HG02938 (cell line): ENCODE results near the gene ANKRD2.

Experiments
- ATAC-seq: cut with Tn5 transposase; IDR thresholded peaks from one replicate; pipeline ENCODE4 v1.9.1; 2021; ENCODE audit warnings: mild to moderate bottlenecking, moderate library complexity; ENCODE audit not compliant: unreplicated experiment

Gene ANKRD2

DNA sequence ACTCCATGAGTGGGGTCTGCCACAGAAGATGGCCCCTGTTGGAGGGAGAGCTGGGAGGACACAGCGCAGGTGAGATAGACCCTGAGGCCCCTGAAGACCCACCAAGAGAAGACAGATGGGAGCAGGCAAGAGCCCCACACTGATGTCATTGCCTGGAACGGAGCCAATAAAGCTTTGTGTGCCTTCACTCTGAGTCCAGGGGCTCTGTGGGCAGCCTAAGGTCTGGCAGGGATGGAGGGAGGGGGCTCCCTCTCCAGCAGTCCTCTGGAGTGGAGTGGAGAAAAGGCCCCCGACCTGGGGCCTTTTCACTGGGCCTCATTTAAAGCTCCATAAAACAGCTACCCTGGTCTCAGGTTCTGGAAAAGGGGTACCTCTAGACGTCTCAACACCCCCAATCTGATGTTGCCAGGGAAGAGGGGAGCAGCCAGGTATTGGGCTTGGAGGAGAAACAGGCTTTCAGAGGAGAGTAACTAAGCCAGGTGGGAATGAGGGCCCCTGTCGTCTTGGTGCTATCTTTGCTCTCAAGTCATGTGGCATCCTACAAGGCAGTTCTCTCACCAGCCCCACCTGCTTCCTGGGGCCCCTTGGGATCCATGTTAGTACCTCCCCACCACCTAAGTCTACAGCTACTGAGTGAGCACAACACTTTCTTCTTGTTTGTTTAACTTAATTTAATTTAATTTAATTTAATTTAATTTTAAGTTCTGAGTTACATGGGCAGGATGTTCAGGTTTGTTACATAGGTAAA lies 18.3 kb downstream of the ANKRD2 start:
- ATAC-seq: no peak

DNA sequence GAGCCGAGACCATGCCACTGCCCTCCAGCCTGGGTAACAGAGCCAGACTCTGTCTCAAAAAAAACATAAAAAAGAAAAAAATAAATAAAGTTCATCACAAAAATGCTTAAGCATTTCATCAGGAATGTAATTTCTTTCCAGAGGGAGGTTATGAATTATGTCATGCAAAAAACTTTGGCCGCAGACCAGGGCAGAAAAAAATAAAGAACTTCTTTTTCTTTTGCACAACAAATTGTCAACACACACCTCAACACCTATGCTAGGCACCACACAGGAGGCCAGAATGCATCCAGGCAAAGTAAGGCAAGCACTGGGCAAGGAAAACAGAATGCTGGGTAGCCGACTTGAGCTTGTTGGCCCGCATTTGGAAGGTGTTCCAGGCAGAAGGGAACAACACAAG lies 20.8 kb downstream of the ANKRD2 start:
- no peak for ATAC-seq

DNA sequence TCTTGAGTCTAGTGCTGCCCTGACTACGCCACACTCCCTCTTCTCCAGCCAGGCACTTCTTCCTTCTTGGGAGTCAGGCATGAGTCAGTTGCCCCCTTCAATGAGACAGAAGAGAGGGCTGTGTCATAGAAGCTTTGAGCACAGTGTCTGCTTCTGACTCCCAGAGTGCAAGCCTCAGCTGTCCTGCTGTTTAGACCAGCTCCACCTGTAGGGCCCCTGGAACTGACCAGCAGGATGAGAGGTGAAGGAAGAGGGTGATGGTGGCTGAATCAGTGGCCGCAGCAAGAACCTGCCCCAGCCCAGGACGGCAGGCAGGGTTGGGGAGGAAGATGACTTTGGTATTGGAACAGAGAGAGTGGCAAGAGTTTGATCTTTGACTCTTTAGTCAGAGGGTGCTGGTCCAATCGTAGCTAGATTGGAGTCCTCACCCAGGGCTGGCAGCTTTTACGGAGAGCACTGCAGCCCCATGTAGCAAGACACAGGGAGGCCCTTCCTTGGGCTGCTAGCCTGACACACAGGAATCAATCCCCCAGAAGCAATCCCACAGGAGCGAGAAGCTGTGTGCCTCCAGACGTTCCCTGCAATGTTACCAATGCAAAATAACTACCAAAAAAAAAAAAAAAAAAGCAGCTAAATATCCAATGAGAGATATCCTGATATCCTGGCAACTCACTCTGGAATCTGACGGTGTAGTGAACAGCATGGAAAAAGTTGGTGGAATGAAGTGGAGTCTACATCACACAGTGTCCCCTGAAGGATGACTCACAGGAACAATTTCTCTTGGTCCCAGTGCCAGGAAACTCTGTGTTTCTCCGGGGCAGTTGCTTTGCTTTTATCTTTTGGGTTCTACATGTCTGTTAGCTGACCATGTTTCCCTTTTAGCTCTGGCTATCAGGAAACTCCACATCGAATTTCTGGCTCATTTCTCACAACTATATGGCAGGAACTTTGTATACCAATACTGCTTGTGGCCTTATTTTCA lies 23.8 kb downstream of the ANKRD2 start:
- no peak for ATAC-seq

DNA sequence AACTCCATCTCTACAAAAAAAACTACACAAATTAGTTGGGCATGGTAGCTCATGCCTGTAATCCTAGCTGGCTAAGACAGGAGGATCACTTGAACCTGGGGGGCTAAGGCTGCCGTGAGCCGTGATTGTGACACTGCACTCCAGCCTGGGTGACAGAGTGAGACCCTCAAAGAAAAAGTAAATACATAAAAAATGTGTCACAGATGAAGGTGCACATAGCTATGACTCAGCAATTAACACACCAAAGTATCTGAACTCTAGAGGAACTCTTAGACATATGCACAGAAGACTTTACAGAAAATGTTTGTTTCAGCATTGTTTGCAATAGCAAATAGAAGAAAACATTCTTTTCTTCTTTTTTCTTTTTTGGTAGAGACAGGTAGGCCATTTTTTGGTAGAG lies 25.2 kb downstream of the ANKRD2 start:
- no peak for ATAC-seq

DNA sequence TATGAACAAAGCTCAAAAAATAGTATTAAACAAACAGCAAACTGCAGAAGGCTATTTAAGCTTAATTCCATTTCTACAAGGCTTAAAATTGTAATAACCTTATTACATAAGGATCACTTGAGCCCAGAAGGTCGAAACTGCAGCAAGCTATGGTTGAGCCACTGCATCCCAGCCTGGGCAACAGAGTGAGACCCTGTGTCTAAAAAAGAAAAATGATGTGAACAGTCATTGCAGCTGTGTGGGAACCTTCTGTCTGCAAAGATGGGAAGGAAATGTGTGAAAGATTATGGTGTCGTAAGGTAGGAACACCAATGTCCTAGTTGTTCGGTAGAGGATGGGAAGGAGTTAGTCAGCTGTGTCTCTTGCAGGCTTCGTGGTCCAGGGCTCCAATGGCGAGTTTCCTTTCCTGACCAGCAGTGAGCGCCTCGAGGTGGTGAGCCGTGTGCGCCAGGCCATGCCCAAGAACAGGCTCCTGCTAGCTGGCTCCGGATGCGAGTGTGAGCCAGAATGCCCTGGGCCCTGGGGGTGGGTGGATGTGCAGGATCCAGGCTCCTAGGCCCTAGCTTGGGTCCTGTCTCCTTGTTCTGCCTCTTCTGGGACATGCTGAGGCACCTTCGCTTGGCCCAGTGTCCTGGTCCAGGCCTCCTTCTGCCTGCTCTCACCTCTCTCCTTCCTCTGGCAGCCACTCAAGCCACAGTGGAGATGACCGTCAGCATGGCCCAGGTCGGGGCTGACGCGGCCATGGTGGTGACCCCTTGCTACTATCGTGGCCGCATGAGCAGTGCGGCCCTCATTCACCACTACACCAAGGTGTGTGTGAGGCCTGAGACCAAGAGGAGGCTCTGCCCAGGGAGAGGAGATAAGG lies 26.1 kb downstream of the ANKRD2 start:
- ATAC-seq: no peak

DNA sequence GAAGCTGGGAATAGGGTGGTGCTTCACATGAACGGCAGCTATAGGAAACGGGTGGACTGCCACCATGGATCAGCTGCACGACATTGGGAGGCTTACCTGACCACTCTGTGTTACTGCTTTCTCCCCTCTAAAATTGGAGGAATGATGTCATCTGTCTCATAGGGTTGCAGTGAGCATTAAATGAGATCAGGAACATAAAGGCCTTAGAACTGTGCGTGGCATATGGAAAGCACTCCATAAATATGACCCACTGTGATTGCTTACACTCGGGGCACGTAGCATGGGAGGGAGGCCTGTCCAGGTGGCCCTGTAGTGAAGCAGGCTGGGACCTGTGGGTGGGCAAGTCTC lies 26.7 kb downstream of the ANKRD2 start:
- ATAC-seq: no peak

DNA sequence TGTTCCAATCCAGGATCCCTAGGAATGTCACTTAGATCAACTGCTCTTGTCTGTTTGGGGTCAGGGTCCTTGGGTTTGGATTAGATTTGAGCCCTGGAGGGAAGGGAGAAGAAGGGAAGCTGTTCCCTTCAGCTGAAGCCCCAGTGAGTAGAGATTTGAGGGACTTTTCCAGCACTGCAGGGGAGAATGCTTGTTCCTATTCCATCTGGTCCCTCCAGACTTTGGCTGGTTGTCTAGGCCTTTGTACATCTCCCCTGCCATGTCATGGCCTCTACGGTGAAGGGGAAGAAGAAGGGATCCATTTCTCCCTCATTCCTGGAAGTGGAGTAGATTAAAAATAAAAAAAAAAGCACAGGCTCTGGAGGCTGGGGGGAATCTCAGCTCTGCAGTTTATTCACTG lies 28.0 kb downstream of the ANKRD2 start:
- ATAC-seq: no peak

DNA sequence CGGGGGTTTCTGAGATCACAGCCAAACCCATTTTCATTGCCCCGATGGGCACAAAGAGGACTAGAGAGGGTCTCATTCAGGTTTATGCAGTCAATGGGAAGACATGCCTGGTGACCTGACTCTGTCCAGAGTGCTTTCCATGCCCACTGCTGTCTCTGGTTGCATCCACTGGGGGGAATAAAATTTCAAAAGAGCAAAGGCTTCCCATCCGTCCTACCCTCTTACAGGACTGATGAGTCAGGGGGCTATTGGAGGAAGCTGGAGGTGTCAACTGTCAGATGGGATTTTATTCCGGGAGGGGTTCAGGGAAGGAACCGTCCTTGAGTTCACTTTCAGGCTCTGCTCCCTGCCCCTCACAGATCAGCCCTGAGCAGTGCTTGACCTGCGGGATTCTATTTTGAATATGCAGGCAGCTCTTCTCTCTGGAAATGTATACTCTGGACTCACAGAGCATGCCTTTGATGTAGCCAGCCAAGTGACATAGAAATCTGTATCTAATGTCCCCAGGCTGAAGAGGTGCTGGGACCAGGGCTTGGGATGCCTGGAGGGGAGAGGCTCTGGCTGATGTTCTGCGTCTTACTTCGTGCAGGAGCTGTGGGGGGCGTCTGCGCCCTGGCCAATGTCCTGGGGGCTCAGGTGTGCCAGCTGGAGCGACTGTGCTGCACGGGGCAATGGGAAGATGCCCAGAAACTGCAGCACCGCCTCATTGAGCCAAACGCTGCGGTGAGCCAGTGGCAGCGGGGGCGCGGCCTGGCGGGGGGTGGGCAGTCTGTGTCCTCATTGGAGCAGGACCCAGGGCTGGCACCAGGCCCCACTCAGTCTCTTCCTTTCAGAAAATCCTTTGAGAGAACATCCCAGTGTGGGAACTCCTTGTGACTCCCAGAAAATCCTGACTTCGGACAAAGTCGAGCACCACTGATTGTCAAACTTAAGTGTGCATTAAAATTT lies 29.0 kb downstream of the ANKRD2 start:
- ATAC-seq: no peak

DNA sequence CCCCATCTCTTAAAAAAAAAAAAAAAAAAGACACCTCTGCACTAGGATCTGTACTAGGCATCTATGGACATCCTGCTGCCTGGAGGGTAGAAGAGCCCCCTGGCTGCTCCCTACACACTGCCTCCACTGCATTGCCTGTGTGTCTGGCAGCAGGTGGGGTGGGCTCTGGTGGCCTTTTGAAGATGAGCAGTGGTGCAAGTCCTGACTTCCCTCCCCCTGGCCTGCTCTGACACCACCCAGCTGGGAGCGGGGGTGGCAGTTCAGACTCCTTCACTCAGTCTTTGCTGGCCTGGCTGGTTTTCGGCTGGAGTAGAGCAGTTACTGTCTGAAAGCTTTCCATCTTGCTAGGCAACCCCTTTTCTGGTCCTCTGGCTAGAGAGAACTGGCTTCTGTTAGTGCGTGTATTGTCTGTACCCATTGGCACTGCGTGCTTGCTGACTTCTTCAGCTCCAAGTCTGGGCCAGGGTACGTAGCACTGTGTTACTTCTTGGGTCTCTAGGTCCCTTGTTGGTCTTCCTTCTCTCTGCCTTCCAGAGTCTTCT lies 34.6 kb downstream of the ANKRD2 start:
- no peak for ATAC-seq

DNA sequence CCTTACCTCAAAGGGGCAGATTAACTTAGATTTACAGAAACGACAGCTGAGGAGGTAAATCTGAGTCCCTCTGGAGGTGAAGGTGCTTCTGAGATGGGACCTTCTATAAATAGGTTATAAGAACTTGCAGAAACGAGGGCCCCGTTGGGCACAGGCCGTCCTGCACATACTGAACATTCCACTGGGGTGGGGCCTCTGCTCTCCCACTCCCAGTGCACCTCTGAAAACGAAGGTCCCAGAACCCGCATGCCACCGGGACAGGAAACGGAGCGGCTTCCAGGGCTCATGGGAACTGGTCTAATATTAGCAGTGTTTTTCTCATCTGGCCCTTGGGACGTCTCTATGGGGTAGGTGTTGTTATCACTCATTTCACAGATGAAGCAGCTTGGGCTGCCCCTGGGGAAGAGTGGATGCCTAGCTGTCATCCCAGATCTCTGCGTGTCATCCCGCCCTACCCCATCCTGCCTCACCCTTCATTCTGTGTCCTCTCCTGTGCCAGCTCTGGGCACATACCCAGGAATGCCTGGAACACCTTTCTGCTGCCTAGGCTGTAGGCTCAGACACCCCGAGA lies 36.5 kb downstream of the ANKRD2 start:
- ATAC-seq: no peak

DNA sequence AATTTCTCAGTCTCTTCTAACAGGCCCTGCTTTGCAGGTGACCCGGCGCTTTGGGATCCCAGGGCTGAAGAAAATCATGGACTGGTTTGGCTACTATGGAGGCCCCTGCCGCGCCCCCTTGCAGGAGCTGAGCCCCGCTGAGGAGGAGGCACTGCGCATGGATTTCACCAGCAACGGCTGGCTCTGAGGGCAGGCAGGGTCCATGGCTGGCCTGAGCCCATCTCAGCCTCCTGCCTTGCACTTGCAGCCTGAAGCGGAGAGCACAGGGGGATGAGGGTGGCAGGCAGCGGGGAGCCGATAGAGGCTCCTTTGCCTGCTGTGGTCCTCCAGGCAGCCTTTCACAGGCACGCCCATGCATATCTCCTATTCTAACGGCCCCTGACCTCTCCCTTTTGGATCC lies 38.9 kb downstream of the ANKRD2 start:
- no peak for ATAC-seq

DNA sequence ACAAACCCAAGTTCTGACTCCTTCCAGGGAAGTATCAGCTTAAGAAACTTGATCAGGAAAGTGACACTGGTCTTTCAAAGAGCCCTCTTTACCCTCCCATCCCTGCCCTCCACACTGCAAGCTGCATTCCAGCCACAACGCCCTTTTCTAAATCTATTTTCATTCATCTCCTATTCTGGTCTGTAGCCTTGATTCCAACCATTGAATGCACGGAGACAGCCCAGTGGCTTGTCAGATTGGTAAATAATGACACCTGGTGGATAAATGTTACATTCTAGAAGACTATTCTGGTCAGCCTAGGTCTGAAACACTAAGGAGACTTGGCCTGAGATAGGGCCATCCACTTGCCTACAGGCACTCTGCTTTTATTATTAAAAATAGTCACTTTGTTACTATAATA lies 39.8 kb downstream of the ANKRD2 start:
- ATAC-seq: no peak

DNA sequence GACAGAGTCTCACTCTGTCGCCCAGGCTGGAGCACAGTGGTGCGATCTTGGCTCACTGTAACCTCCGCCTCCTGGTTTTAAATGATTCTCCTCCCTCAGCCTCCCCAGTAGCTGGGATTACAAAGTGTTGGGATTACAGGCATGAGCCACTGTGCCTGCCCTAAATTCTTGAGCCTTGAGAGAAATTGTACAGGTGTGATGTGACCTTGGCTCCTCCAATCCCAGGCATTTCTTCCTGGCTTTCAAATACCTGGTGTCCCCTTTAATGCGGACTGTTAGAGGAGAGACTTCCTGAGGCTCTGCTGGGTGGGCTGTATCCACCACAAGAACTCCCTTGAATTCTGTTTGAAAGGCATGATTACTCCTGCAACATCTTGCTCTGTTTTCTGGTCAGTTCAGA lies 45.7 kb downstream of the ANKRD2 start:
- no peak for ATAC-seq

DNA sequence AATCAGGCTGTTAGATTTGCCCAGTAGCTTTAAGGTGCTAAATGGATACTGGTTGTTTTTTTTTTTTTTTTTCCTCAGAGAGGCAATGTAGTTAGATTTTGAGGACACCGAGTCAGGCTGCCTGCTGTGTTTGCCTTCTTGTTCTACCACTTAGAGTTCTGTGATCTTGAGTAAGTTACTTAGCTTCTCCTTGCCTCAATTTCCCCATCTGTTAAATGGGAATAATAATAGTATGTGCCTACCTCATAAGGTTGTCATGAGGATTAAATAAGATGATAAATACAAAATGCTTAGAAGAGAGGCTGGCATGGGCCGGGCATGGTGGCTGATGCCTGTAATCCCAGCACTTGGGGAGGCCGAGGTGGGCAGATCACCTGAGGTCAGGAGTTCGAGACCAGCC lies 46.2 kb downstream of the ANKRD2 start:
- no peak for ATAC-seq

DNA sequence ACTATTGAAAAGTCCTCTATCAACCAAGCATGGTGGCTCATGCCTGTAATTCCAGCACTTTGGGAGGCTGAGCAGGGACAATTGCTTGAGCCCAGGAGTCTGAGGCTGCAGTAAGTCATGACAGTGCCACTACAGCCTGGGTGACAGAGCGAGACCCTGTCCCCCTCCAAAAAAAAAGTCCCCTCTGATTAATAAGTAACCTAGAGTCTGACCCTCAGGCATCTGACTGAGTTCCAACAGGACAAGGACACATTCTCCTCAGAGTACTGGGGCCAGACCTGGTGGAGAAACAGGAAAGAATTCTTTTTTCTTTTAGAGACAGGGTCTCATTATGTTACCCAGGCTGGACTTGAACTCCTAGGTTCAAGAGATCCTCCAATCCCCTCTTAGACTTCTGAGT lies 50.7 kb downstream of the ANKRD2 start:
- no peak for ATAC-seq

DNA sequence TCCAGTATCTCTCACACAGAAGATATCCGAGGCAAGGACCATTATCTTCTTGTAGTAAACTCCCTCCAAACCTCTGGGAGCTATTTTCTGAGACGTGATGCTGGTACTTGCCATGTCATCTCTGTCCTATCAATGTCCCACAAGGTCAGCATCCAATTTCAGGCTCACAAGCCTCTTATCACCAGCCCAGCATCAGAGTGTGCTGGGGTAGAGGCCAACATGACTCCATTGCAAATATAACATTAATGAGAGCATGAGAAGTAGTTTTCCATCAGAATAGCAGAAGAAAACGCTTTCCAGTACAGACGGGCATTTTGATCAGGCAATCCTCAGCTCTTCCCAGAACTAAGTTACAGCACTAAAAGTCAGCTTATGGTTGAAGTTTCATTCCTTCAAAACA lies 55.2 kb downstream of the ANKRD2 start:
- no peak for ATAC-seq

DNA sequence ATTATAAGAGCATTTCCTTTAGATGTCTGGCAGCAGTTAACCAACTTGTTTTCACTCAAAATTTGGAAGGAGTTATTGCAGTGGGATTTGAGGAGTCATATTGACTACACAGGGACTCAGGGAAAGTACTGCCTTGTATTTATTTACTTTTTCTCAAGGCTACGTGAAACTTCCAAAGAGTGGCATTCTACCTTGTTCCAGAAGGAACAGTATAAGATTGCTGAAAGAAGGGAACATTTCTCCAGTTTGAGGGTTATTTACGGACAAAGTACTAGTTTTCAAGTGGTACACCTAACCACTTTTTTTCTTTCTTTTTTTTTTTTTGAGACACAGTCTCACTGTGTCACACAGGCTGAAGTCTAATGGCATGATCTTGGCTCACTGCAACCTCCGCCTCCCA lies 55.6 kb downstream of the ANKRD2 start:
- no peak for ATAC-seq

DNA sequence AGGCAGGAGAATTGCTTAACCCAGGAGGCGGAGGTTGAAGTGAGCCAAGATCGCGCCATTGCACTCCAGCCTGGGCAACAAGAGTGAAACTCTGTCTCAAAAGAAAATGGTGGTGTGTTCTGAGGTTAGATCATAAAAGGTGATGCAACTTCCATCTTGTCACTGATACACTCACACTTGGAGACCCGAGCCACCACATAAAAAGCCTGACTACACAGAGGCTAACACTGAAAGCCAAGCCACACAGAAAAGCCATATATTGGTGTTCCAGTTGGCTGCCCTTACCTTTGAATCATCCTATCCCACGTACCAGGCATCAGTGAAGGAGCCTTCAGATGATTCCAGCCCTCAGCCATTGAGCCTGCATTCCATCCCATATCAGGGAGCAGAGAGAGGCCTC lies 56.7 kb downstream of the ANKRD2 start:
- no peak for ATAC-seq

DNA sequence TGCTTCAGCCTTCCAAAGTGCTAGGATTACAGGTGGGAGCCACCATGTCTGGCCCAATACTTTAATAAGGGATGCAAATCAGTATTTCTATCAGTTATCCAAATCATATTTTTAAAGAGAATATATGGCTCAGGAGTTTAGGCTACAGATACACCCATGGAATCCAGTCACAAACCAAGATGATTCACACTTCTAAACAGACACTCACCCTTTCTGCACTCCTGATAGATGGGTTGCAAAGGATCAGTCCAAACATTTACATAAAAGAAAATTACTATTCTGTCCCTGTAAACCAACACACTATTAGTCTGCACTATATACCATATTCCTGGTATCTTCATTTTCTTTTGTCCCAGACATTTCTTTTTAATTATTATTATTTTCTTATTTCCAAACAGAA lies 58.5 kb downstream of the ANKRD2 start:
- ATAC-seq: no peak
